Fibroblast of skin of right quadriceps (primary cell): Measurements from ENCODE around the gene SDSL.

Experiments used
- DNase-seq: peaks from one replicate; pipeline ENCODE4 v3.0.0-alpha.2; 2013

The SDSL gene

DNA sequence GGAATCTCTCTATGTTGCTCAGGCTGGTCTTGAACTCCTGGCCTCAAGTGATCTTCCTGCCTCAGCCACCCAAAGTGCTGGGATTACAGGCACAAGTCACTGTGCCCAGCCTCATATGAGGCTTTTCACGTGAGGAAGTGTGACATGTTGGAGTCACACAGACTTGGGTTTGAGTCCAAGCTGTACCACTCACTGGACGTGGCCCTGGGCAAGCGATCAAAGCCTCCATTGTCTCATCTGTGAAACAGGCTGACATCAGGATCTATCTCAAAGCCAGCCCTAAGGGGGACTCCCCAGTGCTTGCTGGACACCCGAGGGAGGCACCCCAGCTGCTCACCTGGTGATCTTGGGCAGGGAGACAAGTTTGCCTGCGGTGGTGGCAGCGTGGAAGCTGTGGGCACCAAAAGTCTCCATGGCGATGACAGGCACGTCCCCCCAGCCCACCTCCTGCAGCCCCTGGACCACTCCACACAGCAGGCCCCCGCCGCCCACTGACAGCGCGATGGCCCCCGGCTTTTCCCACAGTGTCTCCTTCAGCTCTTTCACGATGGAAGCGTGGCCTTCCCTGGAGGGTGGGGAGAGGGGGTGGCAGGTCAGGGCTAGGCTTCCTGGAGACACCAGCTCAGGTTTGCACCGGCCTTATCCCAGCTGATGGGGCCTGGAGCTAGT lies 25.2 kb upstream of the SDSL start:
- no peak for DNase-seq

DNA sequence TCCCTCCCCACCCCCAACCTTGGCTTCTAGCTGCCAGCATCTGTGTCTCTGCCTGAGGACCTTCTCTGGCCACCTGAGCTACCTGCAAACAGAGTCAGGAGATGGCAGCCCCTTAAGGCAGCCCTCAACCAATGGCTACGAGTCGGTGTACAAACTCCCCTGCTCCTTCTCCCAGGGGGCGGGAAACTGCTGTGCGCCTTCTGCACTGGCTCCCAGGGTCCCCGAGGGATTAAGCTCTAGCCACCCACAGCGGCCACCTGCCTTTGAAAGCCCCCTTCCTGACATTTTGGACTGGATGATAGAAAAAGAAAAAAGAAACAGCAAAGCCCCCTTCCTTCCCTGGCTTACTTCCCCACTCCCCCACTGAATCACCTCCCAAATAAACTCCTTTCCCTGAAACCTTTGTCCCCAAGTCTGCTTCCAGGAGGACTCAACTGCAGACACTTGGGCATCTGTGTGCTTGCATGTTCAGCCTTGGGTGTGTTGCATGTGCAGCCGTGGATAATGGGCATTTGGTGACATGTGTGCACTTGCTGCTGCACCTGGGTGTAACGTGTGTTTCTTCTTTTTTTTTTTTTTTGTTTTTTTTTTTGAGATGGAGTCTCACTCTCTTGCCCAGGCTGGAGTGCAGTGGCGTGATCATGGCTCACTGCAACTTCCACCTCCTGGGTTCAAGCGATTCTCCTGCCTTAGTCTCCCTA lies 24.5 kb upstream of the SDSL start:
- DNase-seq: no peak

DNA sequence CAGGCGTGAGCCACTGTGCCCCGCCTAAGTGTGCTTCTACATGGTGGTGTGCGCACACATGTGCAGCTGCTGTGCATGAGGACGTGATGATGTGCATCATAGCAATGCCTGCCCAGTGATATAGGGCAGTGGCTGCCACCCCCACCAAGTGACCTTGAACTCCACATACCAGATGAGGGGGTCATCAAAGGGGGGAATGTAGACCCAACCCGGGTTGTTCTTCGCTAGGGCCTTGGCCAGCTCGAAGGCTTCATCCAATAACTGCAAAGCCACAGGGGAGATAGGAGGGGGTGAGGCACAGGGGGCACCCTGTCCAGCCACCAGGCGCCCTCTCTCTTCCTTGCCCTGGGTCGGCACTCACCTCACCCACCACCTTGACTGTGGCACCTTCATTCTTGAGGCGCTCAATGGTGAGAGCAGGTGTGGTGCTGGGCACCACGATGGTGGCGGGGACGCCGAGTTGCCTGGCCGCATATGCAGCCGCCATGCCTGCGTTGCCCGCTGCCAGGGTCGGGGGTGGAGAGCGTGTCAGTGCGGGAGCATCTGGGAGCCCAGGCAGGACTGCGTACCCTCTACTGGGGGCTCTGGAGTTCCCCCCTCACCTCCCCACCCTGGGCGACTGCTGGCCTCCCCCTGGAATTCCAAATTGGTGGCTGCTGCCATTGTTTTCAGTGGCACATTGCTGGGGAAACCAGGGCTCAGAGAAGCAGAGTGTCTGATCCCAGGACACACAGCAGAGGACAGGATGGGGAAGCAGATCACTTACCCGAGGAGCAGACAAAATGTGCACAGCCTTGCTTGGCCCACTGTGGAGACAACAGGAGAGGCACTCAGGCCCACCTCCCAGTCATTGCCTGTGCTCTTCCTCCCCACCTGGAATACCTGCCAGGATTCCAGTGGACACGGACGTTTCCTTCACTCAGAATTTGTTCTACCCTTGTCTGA lies 23.6 kb upstream of the SDSL start:
- no peak for DNase-seq

DNA sequence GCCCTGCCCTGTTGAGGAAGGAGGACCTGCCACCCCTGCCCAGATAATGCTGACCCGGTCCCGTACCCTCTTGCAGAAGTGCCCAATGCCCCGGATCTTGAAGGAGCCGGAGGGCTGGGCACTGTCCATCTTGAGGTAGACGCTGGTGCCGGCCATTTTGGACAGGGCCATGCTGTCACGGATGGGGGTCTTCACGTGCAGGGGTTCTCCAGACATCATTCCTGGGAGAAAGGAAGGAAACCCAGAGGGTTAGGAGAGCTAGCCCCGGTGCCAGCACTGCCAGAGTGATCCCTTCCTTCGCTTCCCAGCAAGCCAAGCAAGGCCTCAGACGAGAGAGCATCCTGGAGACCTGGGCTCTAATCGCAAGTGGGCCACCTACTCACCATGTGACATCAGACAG lies 22.7 kb upstream of the SDSL start:
- no peak for DNase-seq

DNA sequence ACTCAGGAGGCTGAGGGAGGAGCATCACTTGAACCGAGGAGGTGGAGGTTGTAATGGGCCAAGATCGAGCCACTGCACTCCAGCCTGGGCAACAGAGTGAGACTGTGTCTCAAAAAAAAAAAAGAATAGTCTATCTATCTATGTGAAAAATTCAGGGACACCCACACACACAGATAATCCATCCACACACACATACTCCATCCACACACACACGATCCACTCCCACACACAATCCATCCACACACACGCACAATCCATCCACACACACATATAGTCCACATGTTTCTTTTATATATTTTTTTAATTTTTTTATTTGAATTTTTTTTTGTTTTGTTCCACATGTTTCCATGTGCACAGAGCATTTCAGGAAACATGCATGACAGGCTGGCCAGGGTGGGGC lies 21.8 kb upstream of the SDSL start:
- no peak for DNase-seq

DNA sequence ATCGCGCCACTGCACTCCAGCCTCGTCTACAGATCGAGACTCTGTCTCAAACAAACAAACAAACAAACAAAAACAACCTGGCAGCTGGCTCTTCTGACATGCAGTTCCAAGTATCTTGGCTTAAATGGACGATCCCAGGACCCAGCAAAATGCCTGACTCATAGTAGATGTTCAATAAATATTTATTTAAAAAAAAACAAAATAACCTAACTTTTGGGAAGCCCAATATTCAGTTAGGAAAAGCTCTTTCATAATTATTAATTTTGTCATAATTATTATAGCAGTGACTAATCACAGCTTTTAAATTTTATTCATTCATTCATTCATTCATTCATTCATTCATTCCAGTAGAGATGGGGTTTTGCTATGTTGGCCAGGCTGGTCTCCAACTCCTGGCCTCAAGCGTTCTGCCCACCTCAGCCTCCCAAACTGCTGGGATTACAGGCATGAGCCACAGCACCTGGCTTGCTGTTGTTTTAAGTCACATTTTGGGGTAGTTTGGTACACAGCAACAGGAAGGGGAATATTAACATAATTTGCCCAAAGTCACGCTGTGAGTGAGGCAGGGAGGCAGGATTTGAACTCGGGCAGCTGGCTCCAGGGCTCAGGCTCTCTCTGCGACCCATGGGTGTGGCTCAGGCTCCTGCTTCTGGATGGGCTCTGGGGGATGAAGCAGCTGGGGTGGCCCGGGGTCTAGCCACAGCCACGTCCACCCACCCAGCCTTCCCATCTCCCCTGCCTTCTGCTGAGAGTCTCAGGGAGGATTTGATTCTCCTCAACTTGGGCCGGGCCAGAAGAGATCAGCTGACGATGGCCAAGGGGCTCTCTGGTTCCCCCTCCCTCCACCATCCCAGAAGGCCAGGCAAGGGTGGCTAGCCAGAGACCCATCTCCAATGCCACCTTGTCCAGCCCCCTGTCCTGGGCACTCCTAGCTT lies 20.8 kb upstream of the SDSL start:
- DNase-seq: no peak

DNA sequence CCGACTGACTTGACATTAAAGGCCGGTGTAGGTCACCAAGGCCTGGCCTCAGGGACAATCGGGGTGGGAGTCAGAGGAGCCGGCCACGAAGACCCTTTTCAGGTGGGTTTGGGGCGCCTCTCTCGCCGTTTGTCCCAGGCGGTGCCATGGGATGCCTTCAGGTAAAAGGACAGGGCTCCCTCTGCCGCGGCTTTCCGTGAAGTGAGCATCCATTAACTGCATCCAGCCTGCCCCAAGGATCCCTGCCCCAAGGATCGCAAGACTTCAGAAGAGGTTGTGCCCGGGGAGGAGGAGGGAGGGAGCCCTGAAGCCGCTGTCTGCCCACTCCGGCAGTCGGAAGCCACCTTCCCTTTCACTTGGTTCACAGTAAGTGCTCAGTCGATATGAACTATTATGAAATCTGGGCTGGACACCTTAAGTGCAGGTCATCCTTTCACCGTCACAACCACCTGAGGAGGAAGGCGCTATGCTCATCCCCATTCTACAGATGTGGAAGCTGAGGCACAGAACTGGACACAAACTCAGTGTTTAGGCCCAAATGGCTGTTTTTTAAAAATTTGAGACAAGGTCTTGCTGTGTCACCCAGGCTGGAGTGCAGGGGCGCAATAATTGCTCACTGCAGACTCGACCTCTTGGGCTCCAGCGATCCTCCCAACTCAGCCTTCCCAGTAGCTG lies 19.5 kb upstream of the SDSL start:
- DNase-seq: no peak

DNA sequence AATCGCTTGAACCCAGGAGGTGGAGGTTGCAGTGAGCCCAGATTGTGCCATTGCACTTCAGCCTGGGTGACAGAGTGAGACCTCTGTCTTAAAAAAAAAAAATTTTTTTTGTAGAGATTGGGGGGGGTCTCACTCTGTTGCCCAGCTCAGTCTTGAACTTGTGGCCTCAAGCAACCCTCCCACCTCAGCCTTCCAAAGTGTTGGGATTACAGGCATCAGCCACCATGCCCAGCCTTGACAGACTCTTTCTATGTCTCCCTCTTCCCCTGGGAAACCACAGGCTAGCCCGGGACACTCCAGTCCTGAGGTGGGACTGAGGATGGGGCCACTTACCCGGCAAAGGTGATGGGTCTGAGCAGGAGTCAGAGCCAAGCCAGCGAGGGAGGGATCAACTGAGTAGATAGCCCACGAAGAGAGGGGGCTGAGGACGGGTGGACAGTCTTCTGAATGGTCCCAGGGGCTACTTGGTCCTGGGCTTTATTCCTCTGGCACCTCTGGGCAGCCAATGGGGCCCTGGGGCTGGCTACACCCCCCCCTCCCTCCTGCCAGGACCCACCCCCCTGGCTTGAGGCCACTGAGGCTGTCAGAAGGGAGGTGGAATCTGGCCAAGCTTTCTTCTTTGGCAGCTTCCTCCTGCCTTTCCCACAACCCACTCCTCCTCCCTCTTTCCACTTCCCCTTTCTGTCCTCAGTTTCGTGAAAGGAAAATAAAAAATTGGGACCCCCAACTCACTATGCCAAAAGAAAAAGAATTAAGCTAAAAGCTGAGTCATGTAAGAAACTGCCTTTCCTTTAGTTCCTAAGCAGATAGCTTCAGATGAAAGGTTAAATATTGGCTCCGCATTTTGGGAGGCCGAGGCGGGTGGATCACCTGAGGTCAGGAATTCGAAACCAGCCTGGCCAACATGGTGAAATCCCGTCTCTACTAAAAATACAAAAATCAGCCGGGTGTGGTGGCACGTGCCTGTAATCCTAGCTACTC lies 18.5 kb upstream of the SDSL start, which contains the start of gene SDS:
Gene SDS, minus strand, starts transcription at position 453 of the 981 bp plus-strand sequence. CDS start 4,179 bp downstream, outside the sequence.
- peak; percentile 28 for DNase-seq

DNA sequence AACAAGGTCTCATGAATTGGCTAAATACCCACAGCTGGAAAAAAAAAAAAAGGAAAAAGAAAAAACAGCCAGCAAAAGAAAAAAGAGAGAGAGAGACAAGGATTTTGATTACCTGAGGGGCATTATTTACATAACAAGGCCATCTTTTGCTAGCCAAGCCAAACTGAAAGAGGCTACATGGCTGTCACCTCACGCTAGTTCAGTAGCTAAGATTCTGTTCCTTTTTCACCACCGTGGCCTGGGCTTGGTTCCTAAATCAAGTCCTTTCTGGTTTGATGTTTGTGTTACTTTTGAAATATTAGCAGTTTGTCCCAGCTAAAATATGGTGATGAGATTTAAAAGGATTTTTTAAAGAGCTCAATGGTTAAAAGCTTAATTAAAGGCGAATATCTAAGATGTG lies 16.5 kb upstream of the SDSL start:
- no peak for DNase-seq

DNA sequence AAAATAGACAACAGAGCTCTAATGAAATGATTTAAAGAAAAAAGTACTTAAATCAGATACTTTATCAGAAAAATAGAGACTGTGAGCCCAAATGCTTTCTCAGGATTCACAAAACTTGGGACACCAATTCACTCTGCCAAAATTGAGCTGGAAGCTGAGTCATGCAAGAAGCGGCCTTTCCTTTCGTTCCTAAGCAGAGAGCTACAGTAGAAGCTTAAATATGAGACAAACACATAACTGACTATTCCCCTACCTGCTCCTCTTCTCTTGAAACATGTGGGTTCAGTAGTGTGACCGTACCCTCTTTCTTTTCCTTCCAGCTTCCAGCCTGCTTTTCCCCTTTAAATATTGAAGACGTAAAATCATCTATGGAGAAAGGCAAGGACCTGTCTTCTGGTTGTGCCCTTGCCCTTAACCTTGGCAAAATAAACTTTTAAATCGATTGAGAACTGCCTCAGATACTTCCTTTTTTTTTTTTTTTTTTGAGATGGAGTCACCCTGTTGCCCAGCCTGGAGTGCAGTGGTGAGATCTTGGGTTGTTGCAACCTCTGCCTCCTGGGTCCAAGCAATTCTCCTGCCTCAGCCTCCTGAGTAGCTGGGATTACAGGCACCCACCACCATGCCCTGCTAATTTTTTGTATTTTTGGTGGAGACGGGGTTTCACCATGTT lies 14.1 kb upstream of the SDSL start:
- peak; percentile 19 for DNase-seq

DNA sequence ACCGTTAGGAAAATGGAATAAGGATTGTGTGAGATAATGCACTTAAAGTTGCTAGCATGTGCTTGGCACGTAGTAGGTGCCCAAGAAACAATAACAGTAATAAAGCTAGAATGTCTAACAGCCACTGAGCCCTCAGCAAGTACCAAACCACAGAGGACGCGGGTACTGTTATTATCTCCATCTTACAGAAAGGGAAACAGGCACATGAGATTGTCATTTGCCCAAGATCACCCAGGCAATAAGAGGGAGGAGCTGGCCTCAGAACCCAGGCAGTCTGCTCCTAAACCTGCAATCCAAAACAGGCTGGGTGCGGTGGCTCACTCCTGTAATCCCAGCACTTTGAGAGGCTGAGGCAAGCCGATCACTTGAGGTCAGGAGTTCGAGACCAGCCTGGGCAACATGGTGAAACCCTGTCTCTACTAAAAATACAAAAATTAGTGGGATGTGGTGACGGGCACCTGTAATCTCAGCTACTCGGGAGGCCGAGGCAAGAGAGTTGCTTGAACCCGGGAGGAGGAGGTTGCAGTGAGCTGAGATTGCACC lies 13.4 kb upstream of the SDSL start:
- DNase-seq: no peak

DNA sequence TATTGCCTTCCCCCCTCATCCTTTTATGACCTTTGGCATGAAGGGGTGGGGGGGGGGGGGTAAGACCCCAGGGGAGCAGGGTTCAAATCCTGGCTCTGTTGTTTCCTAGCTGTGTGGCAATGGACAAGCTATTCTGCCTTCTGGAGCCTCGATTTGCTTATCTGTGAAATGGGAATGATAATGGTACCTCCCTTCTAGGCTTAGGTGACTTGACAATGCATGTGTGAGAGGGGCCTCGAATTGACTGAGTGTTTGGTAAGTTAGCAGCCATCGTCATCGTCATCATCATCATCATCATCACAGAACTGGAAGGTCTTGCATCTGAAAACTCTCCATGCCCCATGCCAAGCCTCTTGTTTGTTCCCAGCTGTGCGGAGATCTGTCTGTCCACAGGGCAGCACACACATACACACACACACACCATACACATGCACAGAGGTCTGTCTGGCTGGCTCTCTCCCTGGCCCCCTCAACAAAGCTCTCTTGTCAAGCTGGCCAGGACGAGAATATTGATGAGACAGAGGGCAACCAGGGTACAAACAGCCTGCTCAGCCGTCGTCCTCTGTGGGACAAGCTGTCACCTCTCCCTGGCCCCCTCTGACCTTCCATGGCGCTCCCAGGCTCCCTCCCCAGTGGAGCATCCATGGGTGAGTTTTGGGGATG lies 12.6 kb upstream of the SDSL start:
- DNase-seq: no peak

DNA sequence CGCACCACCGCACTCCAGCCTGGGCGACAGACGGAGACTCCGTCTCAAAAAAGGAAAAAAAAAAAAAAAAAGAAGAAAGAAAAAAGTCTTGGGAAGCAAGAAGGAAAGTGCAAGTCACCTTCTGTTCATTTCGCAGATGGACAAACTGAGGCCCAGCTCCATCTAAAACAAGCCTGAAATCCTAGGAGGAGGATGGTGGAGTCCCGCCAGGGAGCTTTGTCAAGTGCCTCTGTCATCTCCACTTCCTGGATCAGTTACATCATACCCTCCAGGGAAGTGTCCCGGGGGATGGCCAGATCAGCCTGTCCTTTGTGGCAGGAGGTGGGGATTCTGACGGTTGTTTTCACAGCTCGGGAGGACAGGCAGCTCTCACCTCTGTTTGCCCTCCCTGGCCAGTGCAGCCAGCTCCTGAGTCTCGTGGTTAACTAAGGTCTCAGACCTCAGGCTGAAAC lies 8.7 kb upstream of the SDSL start:
- DNase-seq: peak; percentile 15

DNA sequence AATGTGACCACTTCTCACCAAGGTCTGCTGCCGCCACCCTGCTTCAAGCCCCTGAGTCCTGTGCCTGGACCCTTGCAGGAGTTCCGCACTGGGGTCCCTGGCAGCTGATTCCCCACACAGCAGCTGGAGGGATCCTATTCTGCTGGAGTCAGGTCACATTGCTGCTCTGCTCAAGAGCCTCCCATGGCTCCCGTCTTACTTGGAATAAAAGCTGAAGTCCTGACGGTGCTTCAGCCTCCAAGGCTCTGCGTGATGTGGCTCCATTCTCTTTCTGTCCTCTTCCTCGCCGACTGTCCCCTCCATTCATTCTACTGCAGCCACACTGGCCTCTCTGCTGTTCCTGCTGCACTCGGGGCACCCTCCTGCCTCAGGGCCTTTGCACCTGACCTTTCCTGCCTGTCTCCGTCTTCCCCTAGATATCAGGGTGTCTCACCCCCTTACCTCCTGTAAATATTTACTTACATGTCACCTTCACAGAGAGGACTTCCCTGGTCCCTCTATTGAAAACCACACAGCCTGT lies 7.6 kb upstream of the SDSL start:
- DNase-seq: no peak

DNA sequence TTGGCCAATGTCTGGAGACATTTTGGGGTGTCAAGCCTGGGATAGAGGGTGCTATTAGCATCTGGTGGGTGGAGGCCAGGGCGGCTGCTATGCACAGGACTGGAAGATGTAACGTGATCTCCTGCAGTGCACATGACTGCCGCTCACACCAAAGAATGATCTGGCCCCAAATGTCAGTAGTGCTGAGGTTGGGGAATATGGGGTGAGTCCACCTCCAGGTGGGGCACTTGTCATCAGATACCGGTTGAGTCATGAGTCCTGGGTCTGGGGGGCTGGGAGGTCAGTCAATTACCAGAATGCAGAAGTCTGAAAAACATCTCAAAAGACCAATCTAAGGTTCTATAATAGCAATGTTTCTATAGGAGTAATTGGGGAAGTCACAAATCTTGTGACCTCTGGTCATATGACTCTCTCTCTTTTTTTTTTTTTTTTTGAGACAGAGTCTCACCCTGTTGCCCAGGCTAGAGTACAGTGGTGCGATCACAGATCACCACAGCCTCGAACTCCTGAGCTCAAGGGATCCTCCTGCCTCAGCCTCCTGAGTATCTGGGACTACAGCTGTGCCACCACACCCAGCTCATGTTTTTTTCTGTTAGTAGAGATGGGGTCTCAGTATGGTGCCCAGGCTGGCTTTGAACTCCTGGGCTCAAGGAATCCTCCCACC lies 6.0 kb upstream of the SDSL start:
- DNase-seq: no peak

DNA sequence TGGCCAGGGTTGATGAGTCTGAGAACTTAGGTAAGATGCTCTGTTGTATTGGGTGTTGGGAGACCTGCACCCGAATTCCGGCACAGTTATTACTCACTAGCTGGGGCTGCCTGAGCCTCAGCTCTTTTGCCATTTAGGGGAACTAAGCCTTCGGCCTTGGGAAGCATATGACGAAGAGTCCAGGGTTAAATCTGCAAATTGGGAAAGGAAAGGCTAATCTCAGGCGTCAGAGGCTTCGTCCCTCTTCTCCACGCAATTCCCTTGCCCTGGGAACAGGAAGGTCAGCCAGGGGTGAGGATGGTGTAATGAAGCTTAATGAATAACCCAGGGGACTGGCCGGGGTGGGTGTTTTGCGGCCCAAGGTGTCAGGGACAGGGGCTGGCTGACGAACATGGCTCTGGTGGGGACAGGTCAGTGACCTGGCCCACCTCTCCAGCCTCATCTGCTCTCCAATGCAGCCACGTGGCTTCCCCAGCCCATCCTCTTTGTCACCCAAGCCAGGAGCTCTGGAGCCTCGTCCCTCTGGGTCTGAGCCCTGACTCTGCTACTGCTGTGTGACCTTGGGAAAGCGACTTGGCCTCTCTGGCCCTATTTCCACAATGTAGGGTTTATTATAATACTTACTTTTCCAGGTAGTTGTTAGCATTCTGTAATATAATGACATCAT lies 3.8 kb upstream of the SDSL start:
- no peak for DNase-seq

DNA sequence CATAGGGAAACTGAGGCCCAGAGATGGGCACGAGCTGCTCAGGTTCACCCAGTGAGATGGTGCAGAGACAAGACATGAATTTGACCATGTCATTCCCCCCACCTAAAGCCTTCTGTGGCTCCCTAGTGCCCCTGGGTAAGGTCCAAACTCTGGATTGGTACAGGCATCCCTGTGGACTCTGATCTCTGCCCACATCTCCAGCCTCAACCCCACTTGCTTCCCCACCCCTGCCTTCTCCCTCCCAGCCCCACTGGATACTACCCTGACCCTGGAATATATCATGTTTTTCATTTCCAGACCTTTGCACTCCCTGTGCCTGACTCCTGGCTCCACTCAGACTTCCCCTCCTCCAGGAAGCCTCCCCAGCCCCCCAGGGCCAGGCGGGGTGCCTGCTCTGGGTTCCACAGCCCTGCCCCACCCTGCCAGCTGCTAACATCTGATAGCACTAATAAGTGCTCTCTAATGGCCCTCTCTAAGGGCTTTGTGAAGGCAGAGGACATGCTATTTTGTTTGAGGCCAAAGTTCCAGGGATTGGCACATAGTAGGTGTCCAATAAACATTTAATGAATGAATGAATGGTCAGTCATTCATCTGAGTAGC lies 1.1 kb upstream of the SDSL start:
- no peak for DNase-seq
